ENCODE data around the gene EXO1.
A peak's percentile ranks its signal among the peaks of the same experiment; 100 is the strongest.
"Not testable (repeated sequence)": the region's sequence is repeated elsewhere in the genome, so short reads cannot be mapped to it uniquely, and the experiment has no call there.

Gene EXO1

GRCh38 chr1:241823925-241824324, 24.1 kb upstream of the EXO1 start:
- TF ChIP-seq CTCF (IDR thresholded peaks at IDR 0.05; ENCODE audit: low read depth, low read length) = no peak
- no peak for DNase-seq (ENCODE audit: extremely low read depth, low read depth)

GRCh38 chr1:241825581-241825980, 22.4 kb upstream of the EXO1 start:
- DNase-seq (ENCODE audit: extremely low read depth, low read depth) = no peak
- no peak for TF ChIP-seq CTCF (IDR thresholded peaks at IDR 0.05; ENCODE audit: low read depth, low read length)

DNA sequence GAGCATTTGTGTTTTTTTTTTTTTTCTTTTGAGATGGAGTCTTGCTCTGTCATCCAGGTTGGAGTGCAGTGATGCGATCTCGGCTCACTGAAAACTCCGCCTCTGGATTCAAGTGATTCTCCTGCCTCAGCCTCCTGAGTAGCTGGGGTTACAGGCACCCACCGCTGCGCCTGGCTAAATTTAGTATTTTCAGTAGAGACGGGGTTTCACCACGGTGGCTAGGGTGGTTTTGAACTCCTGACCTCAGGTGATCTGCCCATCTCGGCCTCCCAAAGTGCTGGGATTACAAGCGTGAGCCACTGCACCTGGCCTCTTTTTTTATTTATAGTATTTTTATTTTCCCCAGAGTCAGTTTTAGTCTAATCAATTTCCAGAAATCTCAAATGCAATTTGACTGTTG, 21.4 kb upstream of the EXO1 start:
- DNase-seq (ENCODE audit: extremely low read depth, low read depth) = not testable (repeated sequence)

- TF ChIP-seq CTCF (IDR thresholded peaks at IDR 0.05; ENCODE audit: low read depth, low read length) = no peak
- no peak for DNase-seq (ENCODE audit: extremely low read depth, low read depth)
Observed at GRCh38 chr1:241827264-241827663, 20.7 kb upstream of the EXO1 start.

DNA sequence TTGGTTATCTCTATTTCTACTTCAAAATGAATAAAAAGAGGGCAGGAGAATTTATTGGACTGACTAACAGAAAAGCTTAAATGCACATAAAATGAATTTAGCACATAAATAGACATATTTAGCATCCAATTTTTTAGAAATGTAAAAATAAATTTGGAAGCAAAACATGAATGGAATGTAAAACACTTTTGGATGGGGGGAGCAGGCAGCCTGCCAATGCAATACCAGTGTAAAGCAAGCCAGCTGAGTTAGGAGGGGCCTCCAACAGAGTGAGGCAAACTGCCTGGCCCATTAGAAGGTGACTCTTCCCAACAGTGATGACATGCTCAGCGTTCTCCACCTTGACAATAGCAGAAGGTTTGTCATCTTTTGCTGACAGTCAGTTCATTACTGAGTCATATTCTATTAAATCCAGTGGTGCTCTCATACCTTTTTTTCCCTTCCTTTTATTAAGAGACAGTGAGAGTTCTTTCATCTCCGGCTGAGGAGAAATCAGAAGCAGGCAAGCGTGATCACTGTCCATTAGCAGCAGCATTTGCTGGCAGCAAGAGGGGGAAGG, 19.5 kb upstream of the EXO1 start:
- no peak for TF ChIP-seq CTCF (IDR thresholded peaks at IDR 0.05; ENCODE audit: low read depth, low read length)
- no peak for DNase-seq (ENCODE audit: extremely low read depth, low read depth)

- no peak for DNase-seq (ENCODE audit: extremely low read depth, low read depth)
- no peak for TF ChIP-seq CTCF (IDR thresholded peaks at IDR 0.05; ENCODE audit: low read depth, low read length)
Observed at GRCh38 chr1:241829468-241829867, 18.5 kb upstream of the EXO1 start.

GRCh38 chr1:241834733-241835377, 13.1 kb upstream of the EXO1 start:
- DNase-seq (ENCODE audit: extremely low read depth, low read depth) = peak; percentile 40
- peak; percentile 85 for TF ChIP-seq CTCF (IDR thresholded peaks at IDR 0.05; ENCODE audit: low read depth, low read length)

DNA sequence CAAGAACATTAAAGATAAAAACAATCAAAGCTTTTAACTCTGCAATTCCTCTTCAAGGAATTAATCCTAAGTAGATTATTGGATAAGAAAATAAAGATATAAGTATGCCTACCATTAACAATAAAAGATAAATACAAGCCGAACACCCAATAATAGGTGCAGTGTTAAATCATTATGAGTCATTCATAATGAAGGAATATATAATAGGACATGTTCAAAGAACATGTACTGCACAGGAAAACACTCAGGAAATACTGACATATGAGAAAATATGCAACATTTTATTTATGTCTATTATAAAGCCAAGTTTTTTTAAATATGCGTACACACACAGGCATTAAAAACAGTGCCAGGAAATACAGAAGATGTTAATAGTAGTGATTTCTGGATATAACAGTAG, 11.1 kb upstream of the EXO1 start:
- no peak for TF ChIP-seq CTCF (IDR thresholded peaks at IDR 0.05; ENCODE audit: low read depth, low read length)
- no peak for DNase-seq (ENCODE audit: extremely low read depth, low read depth)
